HEK293T (cell line): ENCODE results near the gene GSTM5.

Experiments
- CTCF ChIA-PET: fragments of 350-600 bp; formaldehyde crosslinking; extraction: SDS; loops from one replicate; lab custom pipeline; 2021; ENCODE audit warnings: antibody characterized with exemption, inconsistent platforms; lab: Yijun Ruan, JAX
- POLR2A ChIA-PET: fragments of 350-600 bp; formaldehyde crosslinking; extraction: SDS; loops from one replicate; lab custom pipeline; 2020; ENCODE audit warnings: antibody characterized with exemption, inconsistent platforms; lab: Yijun Ruan, JAX
- DNase-seq: peaks from one replicate; pipeline ENCODE4 v3.0.0; 2012; ENCODE audit warnings: mixed read lengths; ENCODE audit errors: extremely low spot score
- ARNT ChIP-seq: fragments of 450-650 bp; IDR thresholded peaks from 2 replicates; pipeline ENCODE4 v1.6.1; 2017; ENCODE audit warnings: mild to moderate bottlenecking
- BHLHE40 ChIP-seq: fragments of 450-650 bp; IDR thresholded peaks from 2 replicates; pipeline ENCODE4 v1.6.1; 2016; ENCODE audit warnings: mild to moderate bottlenecking, moderate library complexity, borderline replicate concordance
- CTBP1 ChIP-seq: fragments of 450-650 bp; IDR thresholded peaks from 2 replicates; pipeline ENCODE4 v1.6.1; 2016; ENCODE audit warnings: borderline replicate concordance
- ELF4 ChIP-seq: fragments of 450-650 bp; IDR thresholded peaks from 2 replicates; pipeline ENCODE4 v1.6.1; 2017; ENCODE audit warnings: antibody characterized with exemption
- FOXA1 ChIP-seq: fragments of 450-650 bp; IDR thresholded peaks from 2 replicates; pipeline ENCODE4 v1.6.1; 2016; ENCODE audit warnings: mild to moderate bottlenecking
- FOXK2 ChIP-seq: fragments of 450-650 bp; IDR thresholded peaks from 2 replicates; pipeline ENCODE4 v1.6.1; 2016; ENCODE audit warnings: mild to moderate bottlenecking
- FOXM1 ChIP-seq: fragments of 450-650 bp; IDR thresholded peaks from 2 replicates; pipeline ENCODE4 v1.6.1; 2017; ENCODE audit warnings: mild to moderate bottlenecking, borderline replicate concordance
- HDGF ChIP-seq: fragments of 450-650 bp; IDR thresholded peaks from 2 replicates; pipeline ENCODE4 v1.6.1; 2017; ENCODE audit warnings: antibody characterized with exemption, borderline replicate concordance
- L3MBTL2 ChIP-seq: fragments of 450-650 bp; conservative IDR thresholded peaks from 2 replicates; pipeline ENCODE4 v1.6.1; 2016; ENCODE audit warnings: mild to moderate bottlenecking
- LEF1 ChIP-seq: fragments of 450-650 bp; IDR thresholded peaks from 2 replicates; pipeline ENCODE4 v1.6.1; 2017; ENCODE audit warnings: mild to moderate bottlenecking, borderline replicate concordance
- NFRKB ChIP-seq: fragments of 450-650 bp; IDR thresholded peaks from 2 replicates; pipeline ENCODE4 v1.6.1; 2016; ENCODE audit warnings: mild to moderate bottlenecking, moderate library complexity
- SP1 ChIP-seq: fragments of 450-650 bp; IDR thresholded peaks from 2 replicates; pipeline ENCODE4 v1.6.1; 2017
- SUZ12 ChIP-seq: fragments of 450-650 bp; IDR thresholded peaks from 2 replicates; pipeline ENCODE4 v1.6.1; 2016; ENCODE audit warnings: mild to moderate bottlenecking
- TARDBP ChIP-seq: fragments of 450-650 bp; IDR thresholded peaks from 2 replicates; pipeline ENCODE4 v1.6.1; 2016
- ZNF384 ChIP-seq: fragments of 450-650 bp; IDR thresholded peaks from 2 replicates; pipeline ENCODE4 v1.6.1; 2016
- TF ChIP-seq, protein P1 (sequence below): fragments of 450-650 bp; IDR thresholded peaks from 2 replicates; pipeline ENCODE4 v1.6.1; 2016

GSTM5 gene

DNA sequence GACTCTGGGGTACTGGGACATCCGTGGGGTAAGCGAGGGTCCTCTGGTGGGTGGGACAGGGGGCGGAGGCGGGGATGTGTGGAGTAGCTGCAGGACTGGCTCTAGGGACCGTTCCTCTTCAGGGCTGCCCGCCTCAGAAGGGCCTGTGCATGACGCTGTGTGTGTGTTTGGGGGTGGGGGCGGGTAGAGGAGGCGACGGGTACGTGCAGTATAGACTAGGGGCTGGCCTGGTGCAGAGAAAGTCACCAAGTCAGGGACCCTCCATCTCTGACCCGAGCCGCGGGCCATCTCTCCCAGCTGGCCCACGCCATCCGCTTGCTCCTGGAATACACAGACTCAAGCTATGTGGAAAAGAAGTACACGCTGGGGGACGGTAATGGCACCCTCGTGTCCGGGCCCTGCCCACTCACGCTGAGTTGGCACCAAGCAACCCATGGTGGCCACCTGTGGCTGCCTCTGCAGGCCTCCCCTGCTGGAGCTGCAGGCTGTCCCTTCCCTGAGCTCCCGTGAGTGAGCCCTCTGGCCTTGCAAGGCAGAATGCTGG lies 342 bp downstream of the GSTM5 start:
- peak; percentile 3 for DNase-seq
- POLR2A ChIA-PET, result no interaction called here
- TF ChIP-seq, protein P1, sequence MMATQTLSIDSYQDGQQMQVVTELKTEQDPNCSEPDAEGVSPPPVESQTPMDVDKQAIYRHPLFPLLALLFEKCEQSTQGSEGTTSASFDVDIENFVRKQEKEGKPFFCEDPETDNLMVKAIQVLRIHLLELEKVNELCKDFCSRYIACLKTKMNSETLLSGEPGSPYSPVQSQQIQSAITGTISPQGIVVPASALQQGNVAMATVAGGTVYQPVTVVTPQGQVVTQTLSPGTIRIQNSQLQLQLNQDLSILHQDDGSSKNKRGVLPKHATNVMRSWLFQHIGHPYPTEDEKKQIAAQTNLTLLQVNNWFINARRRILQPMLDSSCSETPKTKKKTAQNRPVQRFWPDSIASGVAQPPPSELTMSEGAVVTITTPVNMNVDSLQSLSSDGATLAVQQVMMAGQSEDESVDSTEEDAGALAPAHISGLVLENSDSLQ, result no peak
- TF ChIP-seq ELF4 (no peak), ARNT (no peak), FOXK2 (no peak), CTBP1 (no peak), SP1 (no peak), FOXA1 (no peak), NFRKB (no peak), HDGF (no peak), L3MBTL2 (no peak)
- CTCF ChIA-PET, result no interaction called here

DNA sequence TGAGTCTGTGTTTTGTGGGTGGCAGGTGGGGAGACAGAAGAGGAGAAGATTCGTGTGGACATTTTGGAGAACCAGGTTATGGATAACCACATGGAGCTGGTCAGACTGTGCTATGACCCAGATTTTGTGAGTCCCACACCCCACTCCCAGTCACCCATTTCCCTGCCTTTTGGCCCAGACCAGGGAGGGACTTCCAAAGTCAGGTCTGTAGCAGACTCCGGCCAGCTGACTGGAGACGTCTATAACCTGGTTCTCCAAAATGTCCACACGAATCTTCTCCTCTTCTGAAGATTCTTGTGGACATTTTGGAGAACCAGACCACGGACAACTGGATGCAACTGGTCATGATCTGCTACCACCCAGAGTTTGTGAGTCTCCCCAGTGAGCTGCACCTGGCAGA lies 1.6 kb downstream of the GSTM5 start:
- peak; percentile 2 for DNase-seq
- POLR2A ChIA-PET, result no interaction called here
- TF ChIP-seq NFRKB (no peak), LEF1 (no peak), BHLHE40 (no peak)
- CTCF ChIA-PET, result no interaction called here

DNA sequence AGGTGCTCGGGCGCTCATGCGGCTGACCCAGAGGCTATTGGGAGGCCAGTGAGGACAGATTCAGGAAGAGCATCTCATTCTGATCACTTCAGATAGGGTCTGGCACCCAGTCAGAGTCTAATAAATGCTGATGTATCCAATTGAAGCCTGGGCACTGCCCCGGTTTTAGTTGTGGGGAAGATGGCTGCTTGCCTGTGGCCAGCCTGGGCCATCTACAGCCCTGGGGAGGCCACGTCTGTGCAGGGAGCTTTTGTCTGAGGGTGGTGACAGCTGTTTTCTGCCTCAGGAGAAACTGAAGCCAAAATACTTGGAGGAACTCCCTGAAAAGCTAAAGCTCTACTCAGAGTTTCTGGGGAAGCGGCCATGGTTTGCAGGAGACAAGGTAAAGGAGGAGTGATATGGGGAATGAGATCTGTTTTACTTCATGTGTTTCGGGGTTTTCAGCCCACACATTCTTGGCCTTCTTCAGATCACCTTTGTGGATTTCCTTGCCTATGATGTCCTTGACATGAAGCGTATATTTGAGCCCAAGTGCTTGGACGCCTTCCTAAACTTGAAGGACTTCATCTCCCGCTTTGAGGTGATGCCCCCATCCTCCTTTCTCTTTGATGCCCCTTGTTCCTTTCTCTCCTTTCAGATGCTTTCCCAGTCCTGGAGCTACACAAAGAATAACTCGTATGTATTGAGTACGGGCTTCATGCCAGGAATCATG lies 2.8 kb downstream of the GSTM5 start:
- ChIA-PET CTCF (no interaction called here), POLR2A (no interaction called here)
- peak; percentile 3 for DNase-seq
- TF ChIP-seq, protein P1, result no peak
- TF ChIP-seq BHLHE40 (no peak), NFRKB (no peak), HDGF (no peak), ELF4 (no peak), FOXA1 (no peak), FOXK2 (no peak), SUZ12 (no peak)

DNA sequence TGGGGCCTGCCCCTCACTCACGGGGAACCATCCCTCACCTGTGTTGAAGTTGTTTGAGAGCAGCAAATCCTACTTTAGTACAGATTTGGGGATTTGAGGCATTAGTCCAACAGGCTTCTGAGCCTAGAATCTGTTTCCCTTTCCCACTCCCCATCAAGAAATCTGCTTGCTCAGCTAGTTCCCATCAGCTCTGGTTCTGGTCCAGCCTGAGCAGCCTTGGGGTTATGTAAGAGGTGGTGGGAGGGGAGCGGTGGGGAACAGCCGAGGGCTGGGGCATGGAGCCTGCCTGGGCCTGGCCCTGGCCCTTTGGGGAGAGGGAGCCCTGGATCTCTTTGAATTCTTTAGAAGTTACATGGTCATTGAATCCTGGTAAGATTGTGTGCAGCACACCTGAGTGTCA lies 4.1 kb downstream of the GSTM5 start:
- POLR2A ChIA-PET, result no interaction called here
- CTCF ChIA-PET, result no interaction called here
- no peak for DNase-seq

DNA sequence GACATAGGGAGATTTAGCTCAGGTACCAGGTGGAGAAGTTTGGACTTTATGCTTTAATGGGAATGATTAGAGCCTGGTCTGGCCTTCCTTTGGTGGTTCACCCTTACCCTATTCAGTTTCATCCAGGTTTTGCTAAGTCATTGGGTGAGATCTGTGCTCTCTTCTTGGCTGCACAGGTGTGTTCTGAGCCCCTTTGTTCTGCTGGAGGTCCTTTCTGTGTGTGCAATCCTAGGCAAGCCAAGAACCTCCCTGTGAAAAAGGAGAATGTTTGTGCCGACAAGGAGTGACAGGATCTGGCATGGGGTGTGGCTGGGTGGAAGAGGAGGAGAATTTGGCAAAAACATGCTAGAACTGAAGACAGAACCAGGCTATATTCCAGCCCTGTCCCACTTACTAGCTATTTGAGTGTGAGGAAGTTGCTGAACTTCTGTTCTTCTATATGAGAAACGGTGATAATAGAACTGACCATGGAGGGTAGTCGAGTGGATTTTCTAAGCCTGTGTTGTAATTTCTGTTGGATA lies 4.6 kb downstream of the GSTM5 start:
- ChIA-PET CTCF (no interaction called here), POLR2A (no interaction called here)
- no peak for DNase-seq

More for the DNA sequence above, 4.1 kb downstream of the GSTM5 start:
- TF ChIP-seq CTBP1, result no peak
- no peak for TF ChIP-seq TARDBP
- no peak for TF ChIP-seq SUZ12

DNA sequence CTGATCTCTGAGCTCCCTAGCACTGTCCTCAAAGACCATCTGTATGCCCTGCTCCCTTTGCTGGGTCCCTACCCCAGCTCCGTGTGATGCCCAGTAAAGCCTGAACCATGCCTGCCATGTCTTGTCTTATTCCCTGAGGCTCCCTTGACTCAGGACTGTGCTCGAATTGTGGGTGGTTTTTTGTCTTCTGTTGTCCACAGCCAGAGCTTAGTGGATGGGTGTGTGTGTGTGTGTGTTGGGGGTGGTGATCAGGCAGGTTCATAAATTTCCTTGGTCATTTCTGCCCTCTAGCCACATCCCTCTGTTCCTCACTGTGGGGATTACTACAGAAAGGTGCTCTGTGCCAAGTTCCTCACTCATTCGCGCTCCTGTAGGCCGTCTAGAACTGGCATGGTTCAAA lies 5.7 kb downstream of the GSTM5 start:
- no peak for TF ChIP-seq ZNF384
- TF ChIP-seq FOXM1, result no peak
- no peak for TF ChIP-seq NFRKB
- no peak for TF ChIP-seq LEF1
- TF ChIP-seq ARNT, result no peak
- no peak for TF ChIP-seq ELF4
- TF ChIP-seq FOXA1, result no peak
- no peak for TF ChIP-seq HDGF
- TF ChIP-seq SP1, result no peak
- no peak for TF ChIP-seq CTBP1
- no peak for TF ChIP-seq L3MBTL2
- TF ChIP-seq SUZ12, result no peak
- TF ChIP-seq, protein P1, result no peak
- no peak for TF ChIP-seq BHLHE40
- ChIA-PET CTCF (interaction anchor here (0.6 to 1.0 kb wide), 6 partner anchors 47 to 163 kb away, joined by 3 to 8 read pairs (median 3); no protein-coding TSS in a partner anchor), POLR2A (interaction anchor here (1.1 kb wide), 1 partner anchor 16 kb away, joined by 3 read pairs; no protein-coding TSS in a partner anchor)
- no peak for DNase-seq

More for the DNA sequence above, 4.6 kb downstream of the GSTM5 start:
- TF ChIP-seq FOXK2 (no peak), CTBP1 (no peak), SUZ12 (no peak), LEF1 (no peak), FOXA1 (no peak), ZNF384 (no peak), L3MBTL2 (no peak), TARDBP (no peak), FOXM1 (no peak), HDGF (no peak), BHLHE40 (no peak), ARNT (no peak), NFRKB (no peak), SP1 (no peak)
- TF ChIP-seq, protein P1, result no peak
